HG03460 (cell line): ENCODE measurements around the gene CPA2.
A peak's percentile ranks its signal among the peaks of the same experiment; 100 is the strongest.

Experiments used
- ATAC-seq: cut with Tn5 transposase; IDR thresholded peaks from one replicate; pipeline ENCODE4 v1.9.1; 2021; ENCODE audit not compliant: unreplicated experiment

The CPA2 gene

DNA sequence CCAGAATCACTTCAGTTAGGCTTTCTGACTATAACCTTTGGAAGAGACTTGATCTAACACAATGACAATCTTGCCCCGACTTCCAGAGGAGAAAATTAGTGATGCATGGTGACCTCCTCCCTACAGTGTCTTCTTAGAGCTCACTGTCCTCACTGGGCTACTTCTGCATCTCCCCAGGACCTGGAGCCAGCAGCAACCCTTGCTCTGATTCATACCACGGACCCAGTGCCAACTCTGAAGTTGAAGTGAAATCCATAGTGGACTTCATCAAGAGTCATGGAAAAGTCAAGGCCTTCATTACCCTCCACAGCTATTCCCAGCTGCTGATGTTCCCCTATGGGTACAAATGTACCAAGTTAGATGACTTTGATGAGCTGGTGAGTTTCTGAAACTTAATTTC lies 12.6 kb downstream of the CPA2 start:
- no peak for ATAC-seq

DNA sequence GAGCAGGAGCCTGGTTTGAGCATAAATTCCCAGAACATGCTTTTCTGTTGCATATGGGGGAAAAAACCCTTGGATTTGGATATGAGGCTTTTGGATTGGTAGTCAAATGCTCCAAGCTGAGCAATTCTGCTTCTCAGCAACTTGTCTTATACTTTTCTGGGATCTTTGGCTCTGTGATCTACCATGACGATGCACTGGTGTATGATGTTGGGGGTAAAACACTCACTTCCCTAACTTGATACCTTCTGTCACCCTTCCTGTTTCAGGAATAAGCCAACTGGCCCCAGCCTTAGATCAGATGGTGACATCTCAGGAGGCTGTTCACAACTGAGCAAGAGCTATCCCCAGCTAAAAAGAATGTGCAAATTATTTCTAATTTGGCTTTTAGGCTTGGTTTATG lies 13.2 kb downstream of the CPA2 start:
- no peak for ATAC-seq

DNA sequence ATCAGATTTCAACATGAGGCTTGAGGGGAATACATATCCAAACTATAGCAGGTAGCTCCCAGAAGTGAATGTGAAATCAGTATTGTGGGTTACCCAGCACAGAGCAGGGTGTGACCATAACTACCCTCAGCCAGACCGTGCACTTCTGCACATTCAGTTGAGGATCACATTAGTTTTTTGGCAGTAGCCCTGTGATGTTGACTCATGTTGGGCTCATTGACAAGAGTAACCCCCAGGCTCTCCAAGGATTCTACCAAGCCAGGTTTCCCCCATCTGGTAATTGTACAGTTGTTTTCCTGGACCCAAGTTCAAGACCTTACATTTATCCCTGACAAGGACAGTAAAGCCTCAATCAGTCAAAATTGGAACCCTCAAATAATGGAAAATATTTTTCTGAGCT lies 14.6 kb downstream of the CPA2 start:
- ATAC-seq: no peak

DNA sequence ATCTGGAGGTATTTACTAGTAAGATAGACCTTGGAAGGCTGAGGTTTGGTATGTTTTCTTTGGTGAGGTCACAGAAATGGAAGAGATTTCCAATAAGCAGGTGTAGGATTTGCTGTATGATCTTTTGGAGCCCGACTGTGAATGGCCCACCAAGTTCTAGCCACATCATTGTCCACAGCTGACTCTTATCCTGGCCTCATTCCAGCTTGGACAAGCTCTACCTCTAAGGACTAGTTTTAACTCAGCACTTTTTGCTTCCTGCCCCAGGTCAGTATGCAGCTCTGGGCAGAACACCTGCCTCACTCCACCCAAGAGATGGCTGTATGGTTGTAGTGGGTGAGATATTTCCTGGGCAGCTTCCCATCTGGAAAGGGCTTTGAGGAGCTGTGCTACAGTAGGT lies 20.2 kb downstream of the CPA2 start:
- ATAC-seq: no peak

DNA sequence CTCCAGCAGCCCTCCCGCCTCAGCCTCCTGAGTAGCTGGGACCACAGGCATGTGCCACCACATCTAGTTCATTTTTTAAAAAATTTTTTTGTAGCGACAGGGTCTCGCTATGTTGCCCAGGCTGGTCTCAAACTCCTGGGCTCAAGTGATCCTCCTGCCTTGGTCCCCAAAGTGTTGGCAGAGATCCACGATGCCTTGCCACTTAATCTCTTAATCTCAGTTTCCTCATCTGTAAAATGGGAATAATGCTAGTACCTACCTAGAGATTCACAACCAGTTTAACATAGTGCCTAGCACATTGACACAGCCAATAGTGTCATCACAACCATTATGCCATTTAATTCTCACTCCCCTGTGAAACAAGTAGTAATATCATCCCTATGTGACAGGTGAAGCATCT lies 21.5 kb downstream of the CPA2 start:
- ATAC-seq: no peak

DNA sequence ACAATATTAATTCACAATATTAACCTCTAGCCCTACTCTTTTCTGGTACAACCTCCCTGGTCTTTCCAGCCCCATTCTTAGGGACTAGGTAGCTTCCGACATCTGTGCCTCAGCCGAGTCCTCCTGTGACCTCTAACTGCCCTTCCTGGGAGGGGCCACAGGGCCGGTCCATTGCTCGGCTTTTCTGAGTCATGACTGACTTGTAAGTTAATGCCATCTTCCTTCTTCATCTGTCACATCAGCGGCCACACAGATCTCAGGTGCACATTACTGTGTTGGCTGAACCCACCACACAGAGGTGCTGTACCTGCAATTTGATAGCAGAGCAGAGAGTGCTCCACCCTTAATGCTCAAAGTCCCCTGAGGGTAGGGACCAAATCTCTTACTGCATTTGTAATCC lies 22.2 kb downstream of the CPA2 start:
- no peak for ATAC-seq

DNA sequence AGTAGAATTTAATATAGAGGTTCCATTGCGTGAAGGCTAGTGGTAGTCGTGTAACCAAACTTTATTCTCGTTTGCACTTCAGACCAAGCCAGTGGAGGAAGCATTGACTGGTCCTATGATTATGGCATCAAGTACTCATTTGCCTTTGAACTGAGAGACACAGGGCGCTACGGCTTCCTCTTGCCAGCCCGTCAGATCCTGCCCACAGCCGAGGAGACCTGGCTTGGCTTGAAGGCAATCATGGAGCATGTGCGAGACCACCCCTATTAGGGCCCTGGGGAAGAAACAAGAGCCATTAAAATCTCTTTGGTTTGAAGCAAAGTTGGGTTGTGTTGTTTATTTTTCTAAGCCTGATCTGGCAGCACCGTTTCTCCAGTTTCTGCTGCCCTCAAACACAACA lies 22.8 kb downstream of the CPA2 start:
- ATAC-seq: no peak

DNA sequence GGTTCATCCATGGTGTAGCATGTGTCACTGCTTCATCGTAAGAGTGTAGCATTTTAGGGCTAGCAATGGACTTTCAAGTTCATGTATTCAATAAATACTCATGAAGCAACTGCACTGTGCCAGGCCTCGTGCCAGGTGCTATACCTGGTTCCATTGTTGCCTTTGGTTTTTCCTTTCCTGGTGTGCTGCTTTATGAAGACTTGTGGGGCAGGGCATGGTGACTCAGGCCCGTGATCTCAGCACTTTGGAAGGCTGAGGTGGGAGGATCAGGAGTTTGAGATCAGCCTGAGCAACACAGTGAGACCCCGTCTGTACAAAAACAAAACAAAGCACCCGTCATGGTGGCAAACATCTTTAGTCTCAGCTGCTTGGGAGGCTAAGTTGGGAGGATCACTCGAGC lies 24.1 kb downstream of the CPA2 start:
- ATAC-seq: no peak

DNA sequence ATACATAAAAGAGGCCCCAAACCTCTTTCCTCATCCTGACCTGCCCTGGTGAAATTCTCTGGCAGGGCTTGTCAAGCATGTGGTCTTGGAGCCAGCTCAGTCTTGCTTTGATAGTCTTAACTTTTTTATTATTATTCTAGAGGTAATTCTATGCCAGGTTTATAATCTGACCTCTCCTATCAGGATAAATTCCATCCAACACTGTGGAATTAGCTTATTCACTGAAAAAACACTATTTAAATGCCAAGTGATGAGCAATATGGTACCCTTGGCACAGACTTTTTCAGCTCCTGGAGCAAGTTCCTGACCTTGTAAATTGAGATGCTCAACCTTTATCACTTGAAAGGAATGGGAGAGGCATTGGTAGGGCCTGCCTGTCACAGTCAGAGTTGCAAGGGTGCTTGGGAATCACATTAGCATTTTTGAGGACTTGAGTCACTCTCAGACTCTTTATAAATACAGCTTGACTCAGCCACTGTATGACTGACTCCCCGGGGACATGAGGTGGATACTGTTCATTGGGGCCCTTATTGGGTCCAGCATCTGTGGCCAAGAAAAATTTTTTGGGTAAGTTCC lies 26.1 kb downstream of the CPA2 start, which contains the start of gene CPA4:
Gene CPA4, plus strand, starts transcription at position 480 of the 576 bp plus-strand sequence. Its CDS starts 20 bp downstream, at position 500.
- ATAC-seq: no peak

DNA sequence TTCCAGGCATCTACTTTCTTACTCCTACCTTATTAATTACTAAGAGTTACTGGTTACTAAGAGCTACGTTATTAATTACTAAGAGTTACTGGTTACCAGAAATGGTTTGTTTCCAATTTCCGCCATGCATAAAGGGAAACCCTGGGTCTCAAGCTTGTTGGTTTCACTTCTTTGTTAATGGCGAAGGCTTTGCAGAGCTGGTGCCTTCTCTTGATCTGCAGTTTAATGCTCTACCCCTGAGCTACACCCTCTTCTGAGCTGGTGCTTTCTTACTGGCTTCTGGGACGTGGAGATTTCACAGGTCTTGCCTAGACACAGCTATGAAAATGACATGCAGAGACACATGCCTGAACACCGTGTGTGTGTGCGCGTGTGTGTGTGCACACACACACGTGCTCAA lies 26.9 kb downstream of the CPA2 start:
- peak; percentile 79 for ATAC-seq

DNA sequence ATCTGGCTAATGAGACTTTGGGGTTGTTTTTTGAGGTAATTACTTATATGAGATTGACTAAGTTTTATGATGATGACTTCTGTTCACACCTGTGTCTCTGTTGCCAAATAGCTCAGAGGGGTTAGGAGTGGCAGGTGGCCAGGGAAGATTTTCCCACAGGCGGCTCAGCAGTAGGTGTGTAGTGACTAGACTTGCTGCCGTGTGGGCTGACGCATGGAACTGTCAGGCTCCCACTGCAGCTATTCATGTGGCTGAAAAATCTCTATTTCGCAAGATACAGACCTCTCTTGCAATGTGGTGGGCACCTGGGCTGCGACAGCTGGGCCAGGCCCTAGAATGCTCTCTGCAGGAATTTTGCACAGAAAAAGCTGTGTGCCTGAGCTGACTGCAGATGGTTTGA lies 27.7 kb downstream of the CPA2 start:
- ATAC-seq: no peak

DNA sequence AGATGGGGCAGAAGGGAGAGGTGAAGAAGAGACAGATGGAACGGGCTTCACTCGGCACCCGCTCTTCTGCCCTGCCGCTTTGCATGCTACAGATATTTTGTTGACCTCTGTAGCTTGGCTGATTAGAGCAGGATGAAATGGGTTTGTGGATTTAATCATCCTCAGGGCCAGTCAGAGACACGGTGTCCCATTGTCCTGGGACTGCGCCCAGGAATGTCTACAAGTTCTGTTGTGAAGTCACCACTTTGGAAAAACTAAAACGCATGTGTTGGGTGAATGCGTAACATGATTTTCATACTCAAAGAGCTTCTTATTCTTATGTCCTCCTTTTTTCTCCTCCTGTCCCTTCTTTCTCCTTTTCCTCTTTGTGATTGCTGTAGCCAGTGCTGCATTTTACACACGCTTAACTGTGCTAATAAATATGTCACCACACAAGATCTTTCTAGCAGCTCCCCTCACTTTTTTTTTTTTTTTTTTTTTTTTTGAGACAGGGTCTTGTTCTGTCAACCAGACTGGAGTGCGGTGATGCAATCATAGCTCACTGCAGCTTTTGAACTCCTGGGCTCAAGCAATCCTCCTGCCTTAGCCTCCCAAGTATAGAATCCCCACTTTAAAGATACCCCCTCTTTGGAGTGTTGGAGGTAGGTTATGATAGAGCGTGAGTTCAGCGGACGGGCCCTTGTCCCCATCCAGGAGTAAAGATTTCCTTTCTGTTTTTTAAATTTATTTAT lies 29.7 kb downstream of the CPA2 start:
- no peak for ATAC-seq

DNA sequence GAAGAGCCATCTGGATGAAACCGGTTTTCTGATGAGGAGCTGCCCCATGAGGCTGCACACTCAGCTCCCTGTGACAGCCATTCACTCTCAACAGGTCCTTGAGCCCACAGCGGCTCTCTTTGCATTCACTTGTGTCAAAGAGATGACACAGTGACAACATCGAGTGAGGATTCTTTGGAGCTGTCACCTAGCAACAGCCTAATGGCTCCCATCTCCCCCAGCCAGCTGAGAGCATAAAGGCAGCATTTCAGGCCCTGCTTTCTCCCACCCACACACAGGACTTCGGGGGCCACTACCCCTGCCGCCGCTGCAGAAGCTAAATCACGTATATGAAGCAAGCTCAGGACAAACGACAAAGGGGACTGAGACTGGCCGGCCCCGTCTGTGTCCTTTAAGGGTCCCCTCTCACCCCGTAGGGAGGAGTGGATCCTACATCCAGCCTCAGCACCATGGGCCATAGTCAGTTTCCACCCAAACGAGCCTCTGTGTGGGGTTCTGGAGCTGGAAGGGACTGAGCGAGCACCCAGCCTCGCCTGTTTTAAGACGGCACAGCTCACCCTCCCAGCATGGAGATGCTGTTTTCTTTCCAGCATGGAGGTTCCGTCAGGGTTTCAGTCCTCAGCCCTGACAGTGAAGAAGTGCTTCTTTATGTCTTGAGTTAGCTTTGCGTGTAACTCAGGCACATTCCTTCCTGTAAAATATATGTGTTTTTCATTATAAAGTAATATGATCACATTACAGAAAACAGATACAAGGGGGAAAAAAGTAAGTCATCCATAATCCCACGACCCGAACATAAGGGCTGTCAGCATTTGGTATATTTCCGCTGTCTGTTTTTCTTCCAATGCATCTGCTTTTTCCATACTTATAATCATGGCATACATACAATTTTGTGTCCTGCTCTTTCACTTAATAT lies 31.2 kb downstream of the CPA2 start:
- no peak for ATAC-seq

DNA sequence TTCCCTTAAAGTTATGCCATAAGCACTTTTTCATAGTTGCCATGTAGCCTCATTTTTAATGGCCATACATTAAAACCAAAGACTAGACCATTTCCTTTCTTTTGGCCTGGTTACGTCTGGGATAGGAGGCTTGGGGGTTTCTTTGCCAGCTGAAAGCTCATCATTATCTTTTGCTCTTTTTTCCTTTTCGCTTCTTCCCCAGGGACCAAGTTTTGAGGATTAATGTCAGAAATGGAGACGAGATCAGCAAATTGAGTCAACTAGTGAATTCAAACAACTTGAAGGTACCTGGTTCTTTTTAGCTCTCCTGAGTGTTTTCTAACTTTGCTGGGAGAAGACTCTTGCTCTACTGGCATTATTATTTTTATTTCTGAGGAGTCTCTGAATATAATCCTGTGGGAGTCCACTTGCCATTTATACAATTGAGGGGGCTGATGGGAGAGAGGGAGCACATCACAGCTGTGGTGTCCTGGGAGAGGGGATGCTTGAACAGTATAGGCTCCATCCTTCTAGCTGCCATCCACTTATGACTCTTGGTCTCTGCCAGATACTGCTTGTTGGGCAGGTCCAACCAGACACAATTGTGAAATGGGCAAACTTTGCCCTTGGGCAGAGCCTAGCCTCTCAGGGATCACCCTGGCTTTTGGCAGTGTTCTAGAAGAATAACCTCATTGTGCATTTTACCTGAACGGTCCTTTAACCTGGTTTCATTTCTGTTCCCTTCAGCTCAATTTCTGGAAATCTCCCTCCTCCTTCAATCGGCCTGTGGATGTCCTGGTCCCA lies 32.1 kb downstream of the CPA2 start:
- no peak for ATAC-seq

DNA sequence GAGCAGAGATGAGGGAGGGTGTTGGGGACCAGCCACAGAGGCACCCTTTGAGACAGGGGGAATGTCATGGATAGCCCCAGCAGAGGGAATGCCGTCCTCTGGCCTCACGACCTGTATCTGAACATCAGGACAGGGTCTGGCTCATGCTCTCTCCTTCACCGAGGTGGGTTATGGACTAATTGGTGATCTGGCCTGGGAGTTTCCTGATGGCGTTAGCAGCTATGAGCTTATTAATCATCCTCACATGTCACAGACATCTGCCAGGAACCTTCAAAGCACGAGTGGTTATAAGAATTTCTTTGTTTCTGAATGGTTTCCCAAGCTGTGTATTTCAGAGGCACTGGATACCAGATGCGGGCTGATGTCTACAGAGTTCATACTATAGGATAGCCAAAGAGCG lies 33.2 kb downstream of the CPA2 start:
- ATAC-seq: no peak

DNA sequence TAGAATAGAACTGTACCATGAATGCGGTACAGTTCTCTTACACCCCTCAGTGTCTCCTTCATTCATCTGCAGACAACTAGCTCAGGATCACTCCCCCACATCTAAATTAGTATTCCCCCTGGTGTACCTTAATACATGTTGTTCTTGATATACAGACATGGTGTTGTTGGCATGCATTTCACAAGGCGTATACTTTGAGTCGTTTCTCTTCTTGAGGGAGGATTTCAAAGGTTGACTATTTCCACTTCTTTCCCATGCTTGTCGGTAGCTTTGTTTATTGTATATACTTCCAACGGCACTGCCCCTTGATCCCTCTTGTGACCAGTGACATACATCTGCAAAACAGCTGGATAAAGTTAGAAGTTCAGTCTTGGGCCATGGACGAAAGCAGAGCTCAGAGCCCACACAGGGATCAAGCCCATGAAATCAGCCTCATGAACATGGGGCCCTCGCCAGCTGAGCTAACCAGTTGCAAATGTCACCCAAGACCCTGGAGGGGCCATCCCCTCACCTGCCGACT lies 34.9 kb downstream of the CPA2 start:
- ATAC-seq: no peak

DNA sequence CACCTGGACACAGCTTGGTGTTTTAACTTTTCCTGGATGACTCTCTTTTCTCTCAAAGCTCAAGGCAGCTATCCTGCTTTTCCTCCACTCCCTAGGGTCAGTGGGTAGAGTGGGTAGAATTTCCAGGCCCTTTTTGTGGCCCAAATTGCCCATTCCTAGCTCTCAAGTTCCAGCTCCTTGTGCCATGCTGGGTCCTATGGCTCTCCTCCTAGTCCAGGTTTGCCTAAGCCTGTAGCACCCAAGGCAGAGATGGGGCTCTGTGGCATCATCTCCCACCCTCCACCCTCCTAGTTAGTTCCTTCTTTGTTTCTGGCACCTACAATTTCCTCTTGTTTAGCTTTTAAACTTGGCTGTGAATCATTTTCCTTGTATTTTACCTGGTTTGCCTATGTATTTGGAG lies 36.0 kb downstream of the CPA2 start:
- ATAC-seq: no peak

DNA sequence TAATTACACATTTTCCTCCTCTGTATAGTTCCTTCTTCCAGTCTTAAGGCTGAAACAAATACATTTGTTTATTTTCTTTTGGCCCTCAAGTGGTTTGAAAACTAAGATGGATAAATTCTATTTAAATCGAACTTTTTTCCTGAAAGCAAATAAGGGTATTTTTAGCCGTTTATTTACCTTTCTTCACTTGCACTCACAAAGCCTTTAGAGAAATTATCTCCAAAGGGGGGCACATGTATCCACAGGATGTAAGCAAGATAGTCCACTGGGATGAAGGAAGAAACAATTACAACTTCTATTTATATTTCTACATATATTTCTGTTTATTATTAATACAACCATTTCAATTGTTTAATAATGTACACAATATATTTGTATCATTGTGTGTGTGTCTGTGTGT lies 36.5 kb downstream of the CPA2 start:
- no peak for ATAC-seq

DNA sequence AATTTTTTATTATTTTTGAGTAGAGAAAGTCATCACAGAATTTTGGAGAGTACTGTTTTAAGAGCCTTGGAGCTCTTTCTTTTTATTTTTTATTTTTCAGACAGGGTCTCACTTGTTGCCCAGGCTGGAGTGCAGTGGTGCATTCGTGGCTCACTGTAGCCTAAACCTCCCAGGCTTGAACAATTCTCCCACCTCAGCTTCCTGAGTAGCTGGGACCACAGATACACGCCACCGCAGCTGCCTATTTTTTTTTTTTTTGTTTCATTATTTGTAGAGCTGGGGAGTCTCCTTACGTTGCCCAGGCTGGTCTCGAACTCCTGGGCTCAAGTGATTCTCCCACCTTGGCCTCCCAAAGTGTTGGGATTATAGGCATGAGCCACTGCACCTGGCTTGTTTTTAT lies 36.9 kb downstream of the CPA2 start:
- ATAC-seq: no peak

DNA sequence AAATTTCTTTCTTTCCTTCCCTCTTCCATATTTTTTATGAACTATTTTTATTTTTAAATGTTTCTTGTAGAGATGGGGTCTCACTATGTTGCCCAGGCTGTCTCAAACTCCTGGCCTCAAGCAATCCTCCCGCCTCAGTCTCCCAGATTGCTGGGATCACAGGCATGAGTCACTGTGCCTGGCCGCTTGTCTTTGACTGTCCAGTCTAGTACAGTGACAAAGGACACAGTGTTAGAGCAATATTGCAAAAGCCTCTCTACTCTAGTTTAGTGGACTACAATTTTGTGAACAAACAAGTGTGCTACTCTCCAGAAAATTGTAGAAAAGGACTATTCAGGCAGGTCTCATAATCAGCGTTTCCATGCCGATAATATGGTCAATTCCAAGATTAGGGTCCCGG lies 37.3 kb downstream of the CPA2 start:
- no peak for ATAC-seq

DNA sequence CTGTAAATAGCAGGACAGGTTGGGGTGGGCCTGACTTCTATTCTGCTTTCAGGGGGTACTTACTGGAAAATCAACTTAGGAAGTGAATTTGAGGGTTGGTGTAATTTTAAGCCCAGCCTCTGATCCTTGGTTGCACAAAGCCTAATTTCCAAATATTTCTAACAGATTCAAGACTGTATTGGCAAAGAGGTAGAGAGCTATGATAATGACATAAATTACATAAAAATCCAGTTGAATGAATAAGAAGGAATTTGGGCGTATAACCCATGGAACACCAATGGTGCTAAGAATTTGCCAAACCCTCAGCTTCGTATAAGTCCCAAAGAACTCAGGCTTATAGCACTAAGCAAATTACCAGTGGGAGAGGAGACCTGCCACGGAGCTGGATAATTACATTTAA lies 38.2 kb downstream of the CPA2 start:
- no peak for ATAC-seq
